HEK293 (cell line): ENCODE data around the gene PLEKHA1.
A peak's percentile ranks its signal among the peaks of the same experiment; 100 is the strongest.

Experiments used
- CTCF ChIA-PET: fragments of 350-600 bp; formaldehyde crosslinking; extraction: SDS; loops from one replicate; lab custom pipeline; 2021; ENCODE audit warnings: antibody characterized with exemption; lab: Yijun Ruan, JAX
- POLR2A ChIA-PET: fragments of 300-600 bp; formaldehyde crosslinking; extraction: SDS; loops from one replicate; lab custom pipeline; 2020; ENCODE audit warnings: antibody characterized with exemption, inconsistent platforms; lab: Yijun Ruan, JAX
- H3K27ac ChIP-seq: fragments of 200-500 bp; sonication (Bioruptor generic); 2 replicates; pipeline ENCODE4 v1.5.1; 2014; ENCODE audit warnings: low read depth, low read length, control low read depth, inconsistent platforms; ENCODE audit errors: extremely low read depth
- H3K36me3 ChIP-seq, 2 experiments: fragments of 200-500 bp in 1 of 2; sonication (Bioruptor generic) in 1 of 2; 1 replicate in 1 of 2; 2 replicates in 1 of 2; pipeline ENCODE4 v1.5.1; 2014 to 2017; ENCODE audit warnings: inconsistent platforms in 2 of 2, low read length in 2 of 2; ENCODE audit not compliant: control insufficient read depth in 2 of 2, insufficient read depth in 1 of 2
- H3K4me1 ChIP-seq: fragments of 200-500 bp; sonication (Bioruptor generic); 2 replicates; pipeline ENCODE4 v1.5.1; 2014; ENCODE audit warnings: mild to moderate bottlenecking, low read length, inconsistent platforms; ENCODE audit not compliant: control insufficient read depth, insufficient read depth
- H3K4me3 ChIP-seq: 2 replicates; pipeline ENCODE4 v1.5.1; 2011; ENCODE audit warnings: low read depth, mild to moderate bottlenecking, control low read depth, low read length, moderate library complexity
- H3K9me3 ChIP-seq: fragments of 200-500 bp; sonication (Bioruptor generic); 2 replicates; pipeline ENCODE4 v1.5.1; 2014; ENCODE audit warnings: low read depth, low read length, inconsistent platforms; ENCODE audit not compliant: control insufficient read depth, insufficient read depth
- HOXA7 ChIP-seq: sonication (generic); formaldehyde crosslinking; IDR thresholded peaks from 2 replicates; pipeline ENCODE4 v1.8.1; 2022; ENCODE audit warnings: missing genetic modification reagents, borderline replicate concordance
- WT1 ChIP-seq: fragments of 450-650 bp; formaldehyde crosslinking; IDR thresholded peaks from 2 replicates; pipeline ENCODE4 v1.5.1; 2016; ENCODE audit warnings: missing biosample characterization, missing genetic modification characterization
- ZNF140 ChIP-seq: fragments of 450-650 bp; formaldehyde crosslinking; IDR thresholded peaks from 2 replicates; pipeline ENCODE4 v1.5.1; 2016; ENCODE audit warnings: missing biosample characterization, missing genetic modification characterization
- ZNF16 ChIP-seq: fragments of 450-650 bp; formaldehyde crosslinking; IDR thresholded peaks from 2 replicates; pipeline ENCODE4 v1.5.1; 2016; ENCODE audit warnings: low read depth, missing biosample characterization, missing genetic modification characterization
- ZNF426 ChIP-seq: fragments of 450-650 bp; formaldehyde crosslinking; IDR thresholded peaks from 2 replicates; pipeline ENCODE4 v1.5.1; 2017; ENCODE audit warnings: missing biosample characterization, missing genetic modification characterization, mild to moderate bottlenecking, inconsistent platforms, moderate library complexity
- ZNF433 ChIP-seq: fragments of 450-650 bp; formaldehyde crosslinking; IDR thresholded peaks from 2 replicates; pipeline ENCODE4 v1.5.1; 2016; ENCODE audit warnings: missing biosample characterization, missing genetic modification characterization, low read depth
- ZNF501 ChIP-seq: fragments of 450-650 bp; formaldehyde crosslinking; IDR thresholded peaks from 2 replicates; pipeline ENCODE4 v1.5.1; 2016; ENCODE audit warnings: missing biosample characterization, missing genetic modification characterization
- ZNF514 ChIP-seq: fragments of 450-650 bp; formaldehyde crosslinking; IDR thresholded peaks from 2 replicates; pipeline ENCODE4 v1.5.1; 2016; ENCODE audit warnings: missing biosample characterization, missing genetic modification characterization
- ZNF529 ChIP-seq: fragments of 450-650 bp; formaldehyde crosslinking; IDR thresholded peaks from 2 replicates; pipeline ENCODE4 v1.5.1; 2017; ENCODE audit warnings: missing genetic modification characterization, missing biosample characterization; ENCODE audit not compliant: insufficient replicate concordance
- ZNF670 ChIP-seq: fragments of 450-650 bp; formaldehyde crosslinking; IDR thresholded peaks from 2 replicates; pipeline ENCODE4 v1.5.1; 2016; ENCODE audit warnings: missing biosample characterization, missing genetic modification characterization, low read depth
- ZNF677 ChIP-seq: fragments of 450-650 bp; IDR thresholded peaks from 2 replicates; pipeline ENCODE4 v1.5.0; 2018; ENCODE audit warnings: missing biosample characterization, mild to moderate bottlenecking, missing genetic modification characterization, moderate library complexity
- ZSCAN23 ChIP-seq: fragments of 450-650 bp; formaldehyde crosslinking; IDR thresholded peaks from 2 replicates; pipeline ENCODE4 v1.5.1; 2016; ENCODE audit warnings: missing biosample characterization, missing genetic modification characterization
- TF ChIP-seq, protein P1 (sequence below): fragments of 450-650 bp; formaldehyde crosslinking; IDR thresholded peaks from 2 replicates; pipeline ENCODE4 v1.5.1; 2017; ENCODE audit warnings: missing biosample characterization, missing genetic modification characterization
- TF ChIP-seq, protein P2 (sequence below): fragments of 450-650 bp; formaldehyde crosslinking; IDR thresholded peaks from 2 replicates; pipeline ENCODE4 v1.5.1; 2016; ENCODE audit warnings: missing biosample characterization, missing genetic modification characterization
- TF ChIP-seq, protein P3 (sequence below): fragments of 450-650 bp; formaldehyde crosslinking; conservative IDR thresholded peaks from 2 replicates; pipeline ENCODE4 v1.5.1; 2016; ENCODE audit warnings: low read depth, missing biosample characterization, missing genetic modification characterization
- TF ChIP-seq, protein P4 (sequence below): fragments of 450-650 bp; formaldehyde crosslinking; IDR thresholded peaks from 2 replicates; pipeline ENCODE4 v1.5.1; 2016; ENCODE audit warnings: missing biosample characterization, missing genetic modification characterization

PLEKHA1 gene

DNA sequence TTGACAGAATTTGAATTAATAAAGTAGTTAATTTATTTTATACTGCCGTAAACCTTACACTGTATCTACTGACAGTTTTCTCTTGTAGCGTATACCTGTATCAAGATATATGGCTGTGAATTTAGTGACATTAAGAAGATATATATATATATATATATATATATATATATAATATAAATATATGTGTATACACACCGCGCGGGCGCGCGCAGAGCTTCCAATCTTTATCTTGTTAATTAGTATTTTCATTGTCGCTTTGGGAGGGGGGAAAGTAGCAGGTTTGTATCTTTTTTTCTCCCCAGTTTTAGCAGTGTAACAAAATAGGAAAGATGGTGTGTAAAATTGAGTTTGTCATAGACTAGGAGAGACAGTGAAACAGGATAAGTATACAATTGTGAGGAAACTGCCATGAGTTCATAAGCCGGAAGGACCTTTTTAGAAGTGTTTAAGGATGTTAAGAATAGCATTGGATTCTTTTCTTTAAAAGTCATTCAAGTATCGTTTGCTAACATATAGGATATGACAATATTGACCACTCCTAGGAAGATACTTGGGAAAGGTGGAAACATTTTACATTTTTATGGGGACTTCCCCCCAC is 2.0 kb downstream of the PLEKHA1 start:
- POLR2A ChIA-PET: no interaction called here
- no peaks in the 10 kb centered on the region for H3K9me3 ChIP-seq
- CTCF ChIA-PET: interaction anchor here (0.7 to 1.1 kb wide), 2 partner anchors 13 to 1550 kb away, joined by 3 read pairs; no protein-coding TSS in a partner anchor
- H3K4me1 ChIP-seq: peaks cover 10% of the 10 kb centered on the region
- peak overlapping the region; percentile 24 for H3K4me3 ChIP-seq
- no peak overlapping the region for H3K27ac ChIP-seq
- H3K36me3 ChIP-seq: no peaks in the 10 kb centered on the region
- TF ChIP-seq ZNF514 (tag by site-specific recombination) (no peak), ZNF16 (tag by site-specific recombination) (no peak), ZNF670 (tag by site-specific recombination) (no peak), ZNF529 (tag by site-specific recombination) (no peak), WT1 (tag by site-specific recombination) (no peak), HOXA7 (no peak), ZSCAN23 (tag by site-specific recombination) (no peak), ZNF501 (tag by site-specific recombination) (no peak), ZNF426 (tag by site-specific recombination) (no peak), ZNF433 (tag by site-specific recombination) (no peak), ZNF140 (tag by site-specific recombination) (no peak), ZNF677 (no peak)
- TF ChIP-seq, protein P1, sequence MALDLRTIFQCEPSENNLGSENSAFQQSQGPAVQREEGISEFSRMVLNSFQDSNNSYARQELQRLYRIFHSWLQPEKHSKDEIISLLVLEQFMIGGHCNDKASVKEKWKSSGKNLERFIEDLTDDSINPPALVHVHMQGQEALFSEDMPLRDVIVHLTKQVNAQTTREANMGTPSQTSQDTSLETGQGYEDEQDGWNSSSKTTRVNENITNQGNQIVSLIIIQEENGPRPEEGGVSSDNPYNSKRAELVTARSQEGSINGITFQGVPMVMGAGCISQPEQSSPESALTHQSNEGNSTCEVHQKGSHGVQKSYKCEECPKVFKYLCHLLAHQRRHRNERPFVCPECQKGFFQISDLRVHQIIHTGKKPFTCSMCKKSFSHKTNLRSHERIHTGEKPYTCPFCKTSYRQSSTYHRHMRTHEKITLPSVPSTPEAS: no peak
- TF ChIP-seq, protein P2, sequence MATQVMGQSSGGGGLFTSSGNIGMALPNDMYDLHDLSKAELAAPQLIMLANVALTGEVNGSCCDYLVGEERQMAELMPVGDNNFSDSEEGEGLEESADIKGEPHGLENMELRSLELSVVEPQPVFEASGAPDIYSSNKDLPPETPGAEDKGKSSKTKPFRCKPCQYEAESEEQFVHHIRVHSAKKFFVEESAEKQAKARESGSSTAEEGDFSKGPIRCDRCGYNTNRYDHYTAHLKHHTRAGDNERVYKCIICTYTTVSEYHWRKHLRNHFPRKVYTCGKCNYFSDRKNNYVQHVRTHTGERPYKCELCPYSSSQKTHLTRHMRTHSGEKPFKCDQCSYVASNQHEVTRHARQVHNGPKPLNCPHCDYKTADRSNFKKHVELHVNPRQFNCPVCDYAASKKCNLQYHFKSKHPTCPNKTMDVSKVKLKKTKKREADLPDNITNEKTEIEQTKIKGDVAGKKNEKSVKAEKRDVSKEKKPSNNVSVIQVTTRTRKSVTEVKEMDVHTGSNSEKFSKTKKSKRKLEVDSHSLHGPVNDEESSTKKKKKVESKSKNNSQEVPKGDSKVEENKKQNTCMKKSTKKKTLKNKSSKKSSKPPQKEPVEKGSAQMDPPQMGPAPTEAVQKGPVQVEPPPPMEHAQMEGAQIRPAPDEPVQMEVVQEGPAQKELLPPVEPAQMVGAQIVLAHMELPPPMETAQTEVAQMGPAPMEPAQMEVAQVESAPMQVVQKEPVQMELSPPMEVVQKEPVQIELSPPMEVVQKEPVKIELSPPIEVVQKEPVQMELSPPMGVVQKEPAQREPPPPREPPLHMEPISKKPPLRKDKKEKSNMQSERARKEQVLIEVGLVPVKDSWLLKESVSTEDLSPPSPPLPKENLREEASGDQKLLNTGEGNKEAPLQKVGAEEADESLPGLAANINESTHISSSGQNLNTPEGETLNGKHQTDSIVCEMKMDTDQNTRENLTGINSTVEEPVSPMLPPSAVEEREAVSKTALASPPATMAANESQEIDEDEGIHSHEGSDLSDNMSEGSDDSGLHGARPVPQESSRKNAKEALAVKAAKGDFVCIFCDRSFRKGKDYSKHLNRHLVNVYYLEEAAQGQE (tag by site-specific recombination): no peak
- TF ChIP-seq, protein P3, sequence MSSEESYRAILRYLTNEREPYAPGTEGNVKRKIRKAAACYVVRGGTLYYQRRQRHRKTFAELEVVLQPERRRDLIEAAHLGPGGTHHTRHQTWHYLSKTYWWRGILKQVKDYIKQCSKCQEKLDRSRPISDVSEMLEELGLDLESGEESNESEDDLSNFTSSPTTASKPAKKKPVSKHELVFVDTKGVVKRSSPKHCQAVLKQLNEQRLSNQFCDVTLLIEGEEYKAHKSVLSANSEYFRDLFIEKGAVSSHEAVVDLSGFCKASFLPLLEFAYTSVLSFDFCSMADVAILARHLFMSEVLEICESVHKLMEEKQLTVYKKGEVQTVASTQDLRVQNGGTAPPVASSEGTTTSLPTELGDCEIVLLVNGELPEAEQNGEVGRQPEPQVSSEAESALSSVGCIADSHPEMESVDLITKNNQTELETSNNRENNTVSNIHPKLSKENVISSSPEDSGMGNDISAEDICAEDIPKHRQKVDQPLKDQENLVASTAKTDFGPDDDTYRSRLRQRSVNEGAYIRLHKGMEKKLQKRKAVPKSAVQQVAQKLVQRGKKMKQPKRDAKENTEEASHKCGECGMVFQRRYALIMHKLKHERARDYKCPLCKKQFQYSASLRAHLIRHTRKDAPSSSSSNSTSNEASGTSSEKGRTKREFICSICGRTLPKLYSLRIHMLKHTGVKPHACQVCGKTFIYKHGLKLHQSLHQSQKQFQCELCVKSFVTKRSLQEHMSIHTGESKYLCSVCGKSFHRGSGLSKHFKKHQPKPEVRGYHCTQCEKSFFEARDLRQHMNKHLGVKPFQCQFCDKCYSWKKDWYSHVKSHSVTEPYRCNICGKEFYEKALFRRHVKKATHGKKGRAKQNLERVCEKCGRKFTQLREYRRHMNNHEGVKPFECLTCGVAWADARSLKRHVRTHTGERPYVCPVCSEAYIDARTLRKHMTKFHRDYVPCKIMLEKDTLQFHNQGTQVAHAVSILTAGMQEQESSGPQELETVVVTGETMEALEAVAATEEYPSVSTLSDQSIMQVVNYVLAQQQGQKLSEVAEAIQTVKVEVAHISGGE: no peak
- TF ChIP-seq, protein P4, sequence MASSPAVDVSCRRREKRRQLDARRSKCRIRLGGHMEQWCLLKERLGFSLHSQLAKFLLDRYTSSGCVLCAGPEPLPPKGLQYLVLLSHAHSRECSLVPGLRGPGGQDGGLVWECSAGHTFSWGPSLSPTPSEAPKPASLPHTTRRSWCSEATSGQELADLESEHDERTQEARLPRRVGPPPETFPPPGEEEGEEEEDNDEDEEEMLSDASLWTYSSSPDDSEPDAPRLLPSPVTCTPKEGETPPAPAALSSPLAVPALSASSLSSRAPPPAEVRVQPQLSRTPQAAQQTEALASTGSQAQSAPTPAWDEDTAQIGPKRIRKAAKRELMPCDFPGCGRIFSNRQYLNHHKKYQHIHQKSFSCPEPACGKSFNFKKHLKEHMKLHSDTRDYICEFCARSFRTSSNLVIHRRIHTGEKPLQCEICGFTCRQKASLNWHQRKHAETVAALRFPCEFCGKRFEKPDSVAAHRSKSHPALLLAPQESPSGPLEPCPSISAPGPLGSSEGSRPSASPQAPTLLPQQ (tag by site-specific recombination): no peak
